ENCODE results near the gene MCC.

Gene MCC

GRCh38 chr5:113223831-113224604, 264.2 kb downstream of the MCC start:
- DNase-seq (ENCODE audit: low spot score): no peak

GRCh38 chr5:113223315-113223714, 264.9 kb downstream of the MCC start:
- no peak for DNase-seq (ENCODE audit: low spot score)

- no peak for DNase-seq (ENCODE audit: low spot score)
Measured at GRCh38 chr5:113221294-113222176, 266.7 kb downstream of the MCC start.

- DNase-seq (ENCODE audit: low spot score): no peak
Measured at GRCh38 chr5:113219695-113220094, 268.6 kb downstream of the MCC start.

- no peak for DNase-seq (ENCODE audit: low spot score)
Measured at GRCh38 chr5:113218906-113219517, 269.2 kb downstream of the MCC start.

- no peak for DNase-seq (ENCODE audit: low spot score)
Measured at GRCh38 chr5:113218200-113218599, 270.1 kb downstream of the MCC start.

GRCh38 chr5:113217619-113218184, 270.6 kb downstream of the MCC start:
- no peak for DNase-seq (ENCODE audit: low spot score)

GRCh38 chr5:113216545-113216944, 271.7 kb downstream of the MCC start:
- no peak for DNase-seq (ENCODE audit: low spot score)

- DNase-seq (ENCODE audit: low spot score): peak; percentile 21
Measured at GRCh38 chr5:113215401-113216060, 272.7 kb downstream of the MCC start.

GRCh38 chr5:113214606-113215323, 273.5 kb downstream of the MCC start:
- DNase-seq (ENCODE audit: low spot score): no peak

GRCh38 chr5:113213551-113214425, 274.5 kb downstream of the MCC start:
- no peak for DNase-seq (ENCODE audit: low spot score)

- peak; percentile 21 for DNase-seq (ENCODE audit: low spot score)
Measured at GRCh38 chr5:113212244-113212920, 275.9 kb downstream of the MCC start.

GRCh38 chr5:113209498-113209897, 278.8 kb downstream of the MCC start:
- no peak for DNase-seq (ENCODE audit: low spot score)

GRCh38 chr5:113205807-113206206, 282.4 kb downstream of the MCC start:
- DNase-seq (ENCODE audit: low spot score): no peak

GRCh38 chr5:113205323-113205722, 282.9 kb downstream of the MCC start:
- no peak for DNase-seq (ENCODE audit: low spot score)

- peak; percentile 77 for DNase-seq (ENCODE audit: low spot score)
Measured at GRCh38 chr5:113204525-113205161, 283.6 kb downstream of the MCC start.

GRCh38 chr5:113203916-113204315, 284.3 kb downstream of the MCC start:
- DNase-seq (ENCODE audit: low spot score): no peak

GRCh38 chr5:113202746-113203716, 285.2 kb downstream of the MCC start:
- DNase-seq (ENCODE audit: low spot score): no peak
